Stimulated activated naive B cell treated with anti-CD40 and anti-IgM and Interleukin-4, amounts not matched to agents 10 μg/mL and 1 μg/mL and 100 μg/mL, for 72 hours (primary cell): ENCODE data around the gene ZFHX2.

Source experiments
- ATAC-seq, 2 donors: fragments of 150-1000 bp; cut with Tn5 transposase; replicated peaks; 2 replicates each; pipeline ENCODE4 v1.10.0; 2021; ENCODE audit warnings: moderate library complexity in 1 of 2
- DNase-seq: peaks from one replicate; pipeline ENCODE4 v3.0.0; 2021
- H3K27ac Mint-ChIP-seq: one replicate; pipeline ENCODE4 v1.8.0; 2022; ENCODE audit warnings: mild to moderate bottlenecking, mixed read lengths
- H3K27me3 Mint-ChIP-seq, 2 donors: one replicate each; pipeline ENCODE4 v1.8.0; 2022; ENCODE audit warnings: mixed read lengths in 2 of 2
- H3K36me3 Mint-ChIP-seq, 2 donors: one replicate each; pipeline ENCODE4 v1.8.0; 2022; ENCODE audit warnings: mixed read lengths in 2 of 2, mild to moderate bottlenecking in 1 of 2
- H3K4me1 Mint-ChIP-seq, 2 donors: one replicate each; pipeline ENCODE4 v1.8.0; 2022; ENCODE audit warnings: mixed read lengths in 2 of 2, mild to moderate bottlenecking in 1 of 2
- H3K4me3 Mint-ChIP-seq, 2 donors: one replicate each; pipeline ENCODE4 v1.8.0; 2022; ENCODE audit warnings: mild to moderate bottlenecking in 2 of 2, mixed read lengths in 2 of 2, moderate library complexity in 1 of 2
- H3K9me3 Mint-ChIP-seq, 2 donors: one replicate each; pipeline ENCODE4 v1.8.0; 2022; ENCODE audit warnings: mixed read lengths in 2 of 2, mild to moderate bottlenecking in 1 of 2

ZFHX2 gene

GRCh38 chr14:23579739-23580138 lies 28.2 kb upstream of the ZFHX2 start:
- H3K9me3 Mint-ChIP-seq, result no peaks in the 10 kb centered on the region
- no peak overlapping the region for H3K27ac Mint-ChIP-seq
- peaks cover 53 to 71% of the 10 kb centered on the region in 2 donors for H3K27me3 Mint-ChIP-seq
- ATAC-seq (no peak), DNase-seq (no peak)
- H3K4me3 Mint-ChIP-seq, result no peak overlapping the region
- peaks cover 17 to 27% of the 10 kb centered on the region in 2 donors for H3K4me1 Mint-ChIP-seq
- peaks cover 0 to 7% of the 10 kb centered on the region in 2 donors for H3K36me3 Mint-ChIP-seq

DNA sequence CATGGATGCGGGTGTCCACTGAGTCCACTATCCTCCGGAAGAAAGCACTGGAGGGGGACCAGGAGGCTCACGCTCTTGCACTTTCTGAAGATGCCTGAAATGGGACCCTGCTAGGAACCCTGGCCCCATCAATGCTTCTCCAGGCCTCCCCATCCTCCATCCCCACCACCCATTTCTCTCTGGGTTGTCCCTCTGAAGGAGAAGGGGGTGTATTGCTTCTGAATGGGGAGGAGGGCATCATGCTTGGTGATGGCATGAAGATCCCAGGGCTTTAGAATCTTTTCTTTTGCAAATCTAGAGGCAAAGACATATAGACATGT lies 27.7 kb upstream of the ZFHX2 start:
- no peak for DNase-seq
- Mint-ChIP-seq H3K27ac (no peak overlapping the region), H3K9me3 (no peaks in the 10 kb centered on the region), H3K4me1 (peaks cover 17 to 27% of the 10 kb centered on the region in 2 donors), H3K27me3 (peaks cover 56 to 70% of the 10 kb centered on the region in 2 donors), H3K4me3 (no peak overlapping the region), H3K36me3 (peaks cover 0 to 7% of the 10 kb centered on the region in 2 donors)
- ATAC-seq, result no peak

DNA sequence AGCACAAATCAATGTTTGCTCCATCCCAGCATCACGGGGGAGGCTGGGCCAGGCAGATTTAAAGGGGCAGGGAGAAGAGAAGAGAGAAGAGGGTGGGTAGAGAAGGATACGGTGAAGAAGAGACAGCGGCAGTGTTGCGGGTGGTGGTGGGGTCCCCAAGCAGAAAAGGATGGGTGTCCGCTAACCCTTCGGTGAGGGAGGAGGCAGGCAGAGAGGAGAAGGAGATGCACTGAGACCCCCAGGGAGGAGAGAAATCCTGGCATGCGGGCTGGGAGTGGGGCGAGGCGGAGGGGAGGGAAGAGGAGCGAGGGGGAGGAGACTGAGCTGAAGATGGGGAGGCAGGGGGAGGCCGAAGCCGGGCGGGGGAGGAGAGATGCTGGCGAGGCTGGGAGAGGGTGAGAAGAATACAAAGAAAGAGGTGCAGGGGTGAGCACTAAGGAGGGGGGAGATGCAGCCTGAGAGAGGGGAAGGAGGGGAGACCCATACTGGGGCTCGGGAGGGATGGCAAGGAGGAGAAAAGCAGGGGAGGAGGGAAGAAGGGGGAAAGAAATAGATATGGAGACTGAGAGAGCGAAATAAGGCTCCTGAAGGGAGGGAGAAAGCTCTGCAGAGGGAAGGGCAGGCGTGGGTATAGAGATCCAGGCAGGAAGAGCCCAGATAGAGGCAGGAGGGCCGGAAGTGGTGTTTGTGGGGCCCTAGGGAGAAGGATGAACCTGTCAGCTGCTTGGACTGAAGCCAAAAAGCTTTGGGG lies 27.2 kb upstream of the ZFHX2 start, which contains the start of gene JPH4:
JPH4 (minus strand) TSS at position 231 of the 751 bp plus-strand sequence. CDS start 1,337 bp downstream, outside the sequence.
- Mint-ChIP-seq H3K27ac (no peak within 1 kb of the TSS), H3K9me3 (no peaks in the 10 kb centered on the region), H3K27me3 (peaks cover 53 to 66% of the 10 kb centered on the region in 2 donors), H3K4me3 (peak within 1 kb of the TSS; percentile 60 to 69), H3K4me1 (peaks cover 17 to 27% of the 10 kb centered on the region in 2 donors), H3K36me3 (peaks cover 0 to 7% of the 10 kb centered on the region in 2 donors)
- no peak for ATAC-seq
- no peak for DNase-seq

- H3K27me3 Mint-ChIP-seq, result peaks cover 58 to 74% of the 10 kb centered on the region in 2 donors
- DNase-seq, result no peak
- no peak overlapping the region for H3K27ac Mint-ChIP-seq
- ATAC-seq, result peak in 1 of 2 donors; percentile 31
- peaks cover 0 to 7% of the 10 kb centered on the region in 2 donors for H3K36me3 Mint-ChIP-seq
- no peaks in the 10 kb centered on the region for H3K9me3 Mint-ChIP-seq
- peaks cover 19 to 28% of the 10 kb centered on the region in 2 donors for H3K4me1 Mint-ChIP-seq
- peak overlapping the region; percentile 60 to 69 for H3K4me3 Mint-ChIP-seq
These were observed 26.3 kb upstream of the ZFHX2 start for GRCh38 chr14:23577710-23578392.

- DNase-seq (no peak), ATAC-seq (peak; percentile 39 to 41)
- Mint-ChIP-seq H3K4me3 (peak overlapping the region; percentile 60 to 69), H3K9me3 (no peaks in the 10 kb centered on the region), H3K36me3 (peaks cover 0 to 7% of the 10 kb centered on the region in 2 donors), H3K27me3 (peaks cover 61 to 81% of the 10 kb centered on the region in 2 donors), H3K4me1 (peaks cover 22 to 35% of the 10 kb centered on the region in 2 donors), H3K27ac (peak overlapping the region; percentile 80)
These were observed 25.6 kb upstream of the ZFHX2 start for GRCh38 chr14:23577004-23577681.

DNA sequence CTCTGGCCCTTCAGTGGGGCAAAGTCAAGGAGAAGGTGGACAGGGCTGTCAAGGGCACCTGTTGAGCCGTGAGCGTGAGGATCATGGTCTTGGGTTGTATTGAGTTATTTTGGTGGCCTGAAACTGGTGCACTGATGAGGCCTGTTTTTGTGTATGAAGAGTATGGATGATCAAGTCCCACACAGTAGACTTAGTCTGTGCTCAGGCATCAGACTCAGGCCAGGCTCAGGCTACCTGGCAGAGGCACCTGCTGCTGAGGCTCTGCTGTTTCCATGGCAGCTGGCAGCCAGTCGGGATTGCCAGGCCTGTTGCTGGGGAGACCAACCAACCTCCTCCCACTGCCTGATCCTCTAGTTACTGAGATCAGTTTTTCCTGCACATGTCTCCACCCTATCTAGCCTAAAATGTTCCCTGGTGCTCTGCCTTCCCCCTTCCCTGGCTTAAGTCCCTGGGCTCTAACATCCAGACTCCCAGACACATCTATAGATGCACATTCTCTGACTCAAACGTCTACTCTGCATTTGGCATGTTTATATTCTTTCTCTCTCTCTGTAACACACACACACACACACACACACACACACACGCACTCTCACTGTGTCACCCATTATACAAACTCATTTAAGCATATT lies 21.9 kb upstream of the ZFHX2 start:
- H3K36me3 Mint-ChIP-seq, result peaks cover 0 to 7% of the 10 kb centered on the region in 2 donors
- H3K9me3 Mint-ChIP-seq, result no peaks in the 10 kb centered on the region
- ATAC-seq, result no peak
- peaks cover 23 to 35% of the 10 kb centered on the region in 2 donors for H3K4me1 Mint-ChIP-seq
- no peak overlapping the region for H3K27ac Mint-ChIP-seq
- no peak for DNase-seq
- H3K27me3 Mint-ChIP-seq, result peaks cover 51 to 65% of the 10 kb centered on the region in 2 donors
- H3K4me3 Mint-ChIP-seq, result no peak overlapping the region

- ATAC-seq (no peak), DNase-seq (no peak)
- Mint-ChIP-seq H3K4me1 (peaks cover 28 to 35% of the 10 kb centered on the region in 2 donors), H3K27me3 (peaks cover 46 to 59% of the 10 kb centered on the region in 2 donors), H3K36me3 (peaks cover 0 to 7% of the 10 kb centered on the region in 2 donors), H3K4me3 (no peak overlapping the region), H3K9me3 (no peaks in the 10 kb centered on the region), H3K27ac (no peak overlapping the region)
These were observed 21.3 kb upstream of the ZFHX2 start for GRCh38 chr14:23572836-23573235.

DNA sequence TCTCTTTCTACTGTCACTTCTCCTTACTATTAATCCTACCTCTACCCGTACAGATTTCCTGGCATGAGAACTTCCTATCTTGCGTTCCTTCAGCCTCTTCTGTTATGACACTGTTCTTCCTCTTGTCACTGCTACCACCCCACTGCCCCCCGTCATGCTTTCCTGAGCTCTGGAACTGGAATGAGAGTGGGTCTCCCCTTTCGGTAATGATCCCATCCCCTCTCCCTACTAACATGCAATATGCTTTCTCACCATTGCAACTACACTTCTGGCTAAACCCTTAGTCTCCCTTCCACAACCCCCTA lies 20.9 kb upstream of the ZFHX2 start:
- H3K4me1 Mint-ChIP-seq, result peaks cover 31 to 32% of the 10 kb centered on the region in 2 donors
- H3K27ac Mint-ChIP-seq, result no peak overlapping the region
- ATAC-seq (no peak), DNase-seq (no peak)
- no peak overlapping the region for H3K4me3 Mint-ChIP-seq
- H3K9me3 Mint-ChIP-seq, result no peaks in the 10 kb centered on the region
- H3K36me3 Mint-ChIP-seq, result peaks cover 0 to 7% of the 10 kb centered on the region in 2 donors
- peaks cover 46 to 56% of the 10 kb centered on the region in 2 donors for H3K27me3 Mint-ChIP-seq

- no peak overlapping the region for H3K27ac Mint-ChIP-seq
- no peak overlapping the region for H3K4me3 Mint-ChIP-seq
These were observed 20.3 kb upstream of the ZFHX2 start for GRCh38 chr14:23571701-23572523.

GRCh38 chr14:23570806-23571483 lies 19.4 kb upstream of the ZFHX2 start:
- Mint-ChIP-seq H3K9me3 (no peaks in the 10 kb centered on the region), H3K4me1 (peaks cover 26 to 27% of the 10 kb centered on the region in 2 donors), H3K4me3 (no peak overlapping the region), H3K27me3 (peaks cover 34 to 42% of the 10 kb centered on the region in 2 donors), H3K36me3 (peaks cover 0 to under 1% of the 10 kb centered on the region in 2 donors), H3K27ac (no peak overlapping the region)
- ATAC-seq, result no peak
- DNase-seq, result no peak

More at GRCh38 chr14:23571701-23572523, 20.3 kb upstream of the ZFHX2 start:
- ATAC-seq (no peak), DNase-seq (no peak)
- Mint-ChIP-seq H3K36me3 (peaks cover 0 to 7% of the 10 kb centered on the region in 2 donors), H3K9me3 (no peaks in the 10 kb centered on the region), H3K27me3 (peaks cover 42 to 50% of the 10 kb centered on the region in 2 donors), H3K4me1 (peaks cover 28 to 29% of the 10 kb centered on the region in 2 donors)

DNA sequence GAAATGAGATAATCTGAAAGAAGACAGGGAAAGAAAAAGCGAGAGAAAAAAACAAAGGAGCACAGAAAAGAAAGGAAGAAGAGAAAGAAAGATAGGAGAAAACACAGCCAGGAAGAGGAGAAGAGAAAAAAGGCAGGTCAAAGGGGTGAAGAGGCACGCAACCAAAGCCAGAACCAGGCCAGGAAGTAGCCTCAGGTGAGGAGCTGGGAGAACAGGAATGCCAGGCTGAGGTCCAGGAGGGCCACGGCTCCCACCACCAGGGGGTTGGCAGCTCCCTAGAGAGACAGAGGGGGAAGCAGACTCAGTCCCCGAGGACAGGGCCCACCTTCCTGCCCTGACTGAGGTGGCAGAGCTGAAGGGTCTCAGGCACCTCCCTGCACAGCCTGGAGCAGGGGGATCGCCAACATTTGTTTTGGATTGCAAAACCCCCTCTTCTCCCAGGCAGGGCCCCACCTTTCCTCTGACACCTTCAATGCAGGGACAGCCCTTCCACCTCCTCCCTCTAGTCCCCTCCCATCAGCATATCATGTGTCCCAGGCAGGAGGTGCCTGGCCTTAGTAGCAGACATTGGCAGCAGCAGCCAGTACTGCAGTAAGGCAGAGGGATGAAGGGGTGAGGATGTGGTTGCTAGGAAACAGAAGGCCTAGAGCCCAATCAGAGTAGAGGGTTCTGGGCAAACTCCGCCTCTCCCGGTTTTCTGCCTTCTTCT lies 18.0 kb upstream of the ZFHX2 start:
- ATAC-seq (no peak), DNase-seq (no peak)
- Mint-ChIP-seq H3K4me1 (peaks cover 29 to 33% of the 10 kb centered on the region in 2 donors), H3K36me3 (peaks cover 10 to 11% of the 10 kb centered on the region in 2 donors), H3K27me3 (peaks cover 25 to 31% of the 10 kb centered on the region in 2 donors), H3K4me3 (no peak overlapping the region), H3K27ac (no peak overlapping the region), H3K9me3 (no peaks in the 10 kb centered on the region)

DNA sequence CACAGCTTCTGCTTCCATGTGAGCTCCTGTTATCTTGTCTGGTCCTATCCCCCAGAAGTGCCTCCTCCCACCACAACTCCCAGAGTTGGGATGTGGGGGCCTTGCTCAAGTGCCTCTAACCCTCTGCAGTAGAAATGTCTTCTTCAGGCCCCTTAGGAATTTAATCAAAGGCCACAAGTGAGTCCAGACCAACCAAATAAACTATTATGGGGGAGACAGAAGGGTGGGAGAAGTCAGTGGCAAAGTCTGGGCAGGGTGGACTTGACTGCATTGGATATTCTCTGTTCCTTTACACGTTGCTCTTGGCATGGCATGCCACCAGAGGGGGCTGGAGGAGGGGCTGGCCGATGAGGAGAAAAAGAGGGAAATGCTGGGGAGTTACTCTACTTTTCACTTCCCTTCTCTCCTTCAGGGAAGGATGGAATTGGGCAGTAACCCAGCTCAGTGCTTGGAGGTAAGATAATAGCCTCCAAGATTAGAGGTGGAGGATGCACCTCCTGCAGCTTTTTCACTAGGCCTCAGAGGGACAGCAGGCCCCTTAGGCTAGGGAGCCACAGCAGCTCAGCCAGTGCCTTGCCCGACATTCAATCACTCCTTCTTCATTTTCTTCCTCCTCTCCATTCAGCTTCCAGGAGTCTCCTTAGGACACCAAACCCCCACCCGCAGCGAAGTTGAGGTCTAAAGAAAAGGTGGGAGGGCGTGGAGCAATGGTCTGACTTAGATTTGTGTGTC lies 17.2 kb upstream of the ZFHX2 start:
- no peak for DNase-seq
- Mint-ChIP-seq H3K27me3 (peaks cover 22 to 28% of the 10 kb centered on the region in 2 donors), H3K4me3 (peak overlapping the region; percentile 96 to 98), H3K27ac (peak overlapping the region; percentile 38), H3K9me3 (no peaks in the 10 kb centered on the region), H3K36me3 (peaks cover 13 to 19% of the 10 kb centered on the region in 2 donors), H3K4me1 (peaks cover 33% of the 10 kb centered on the region in 2 donors)
- ATAC-seq, result no peak
